ENCODE data around the gene TXNRD3.

DNA sequence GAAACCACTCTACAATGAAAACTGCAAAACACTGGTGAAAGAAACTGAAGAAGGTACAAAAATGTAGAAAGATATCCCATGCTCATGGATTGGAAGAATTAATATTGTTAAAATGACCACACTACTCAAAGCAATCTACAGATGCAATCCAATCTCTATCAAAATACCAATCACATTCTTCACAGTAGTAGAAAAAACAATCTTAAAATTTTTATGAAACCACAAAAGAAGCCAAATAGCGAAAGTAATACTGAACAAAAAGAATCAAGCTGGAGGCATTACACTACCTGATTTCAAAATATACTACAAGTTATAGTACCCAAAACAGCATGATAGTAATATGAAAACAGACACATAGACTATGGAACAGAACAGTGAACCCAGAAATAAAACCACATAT is 36.9 kb downstream of the TXNRD3 start:
- TF ChIP-seq, protein P1, sequence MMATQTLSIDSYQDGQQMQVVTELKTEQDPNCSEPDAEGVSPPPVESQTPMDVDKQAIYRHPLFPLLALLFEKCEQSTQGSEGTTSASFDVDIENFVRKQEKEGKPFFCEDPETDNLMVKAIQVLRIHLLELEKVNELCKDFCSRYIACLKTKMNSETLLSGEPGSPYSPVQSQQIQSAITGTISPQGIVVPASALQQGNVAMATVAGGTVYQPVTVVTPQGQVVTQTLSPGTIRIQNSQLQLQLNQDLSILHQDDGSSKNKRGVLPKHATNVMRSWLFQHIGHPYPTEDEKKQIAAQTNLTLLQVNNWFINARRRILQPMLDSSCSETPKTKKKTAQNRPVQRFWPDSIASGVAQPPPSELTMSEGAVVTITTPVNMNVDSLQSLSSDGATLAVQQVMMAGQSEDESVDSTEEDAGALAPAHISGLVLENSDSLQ (IDR thresholded peaks at IDR 0.05), result no peak
- TF ChIP-seq BHLHE40 (IDR thresholded peaks at IDR 0.05; ENCODE audit: borderline replicate concordance), result no peak
